ENCODE measurements around the gene HNRNPU. TPM values are rescaled to one million over a fixed set of nuclear protein-coding genes. Genes with fewer than 3 reads are reported as not detected.

HNRNPU gene
- total RNA-seq, 1 donor from 2014 or later = 342 TPM

DNA sequence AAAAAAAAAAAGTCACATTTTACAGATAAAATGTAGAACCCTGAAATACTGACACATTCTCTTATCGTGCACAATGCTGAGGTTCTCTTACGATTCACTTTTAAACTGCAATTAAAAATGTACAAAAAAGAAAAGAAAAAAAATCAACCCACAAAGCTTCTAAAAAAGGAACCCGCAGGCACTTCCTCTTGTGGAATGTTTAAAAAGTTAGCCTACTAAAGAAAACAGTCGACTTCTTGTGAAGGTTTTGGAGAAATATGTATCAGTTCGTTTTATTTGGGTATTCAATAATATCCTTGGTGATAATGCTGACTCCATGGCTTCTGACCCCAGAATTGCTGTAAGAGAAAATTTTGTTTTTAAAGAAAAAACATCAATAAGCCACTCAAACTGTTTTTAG, 10.2 kb downstream of the HNRNPU start:
- H3K9ac ChIP-seq (ENCODE audit: low read depth in 1 of 3, low read length in 3 of 3) = no peak overlapping the region
- H3K36me3 ChIP-seq (ENCODE audit: control insufficient read depth in 3 of 3, insufficient read depth in 3 of 3, low read length in 3 of 3) = peaks cover 28 to 85% (median 78%) of the 10 kb centered on the region in 3 donors
- no peaks in the 10 kb centered on the region for H3K27me3 ChIP-seq (ENCODE audit: control insufficient read depth in 3 of 3, insufficient read depth in 3 of 3, low read length in 3 of 3)
- no peaks in the 10 kb centered on the region for H3K9me3 ChIP-seq (ENCODE audit: control insufficient read depth in 3 of 3, low read length in 3 of 3)
- no peak overlapping the region for H3K4me3 ChIP-seq (ENCODE audit: low read length in 3 of 3)
- H3K4me1 ChIP-seq (ENCODE audit: control insufficient read depth in 3 of 3, insufficient read depth in 3 of 3, low read length in 3 of 3) = peaks cover 6 to 26% (median 17%) of the 10 kb centered on the region in 3 donors
- H3K27ac ChIP-seq (ENCODE audit: low read depth, low read length) = no peak overlapping the region

GRCh38 chr1:244852694-244853093, 11.6 kb downstream of the HNRNPU start:
- no peak overlapping the region for H3K27ac ChIP-seq (ENCODE audit: low read depth, low read length)
- H3K36me3 ChIP-seq (ENCODE audit: control insufficient read depth in 3 of 3, insufficient read depth in 3 of 3, low read length in 3 of 3) = peaks cover 20 to 75% (median 66%) of the 10 kb centered on the region in 3 donors
- H3K4me1 ChIP-seq (ENCODE audit: control insufficient read depth in 3 of 3, insufficient read depth in 3 of 3, low read length in 3 of 3) = peaks cover 0 to 12% (median 5%) of the 10 kb centered on the region in 3 donors

DNA sequence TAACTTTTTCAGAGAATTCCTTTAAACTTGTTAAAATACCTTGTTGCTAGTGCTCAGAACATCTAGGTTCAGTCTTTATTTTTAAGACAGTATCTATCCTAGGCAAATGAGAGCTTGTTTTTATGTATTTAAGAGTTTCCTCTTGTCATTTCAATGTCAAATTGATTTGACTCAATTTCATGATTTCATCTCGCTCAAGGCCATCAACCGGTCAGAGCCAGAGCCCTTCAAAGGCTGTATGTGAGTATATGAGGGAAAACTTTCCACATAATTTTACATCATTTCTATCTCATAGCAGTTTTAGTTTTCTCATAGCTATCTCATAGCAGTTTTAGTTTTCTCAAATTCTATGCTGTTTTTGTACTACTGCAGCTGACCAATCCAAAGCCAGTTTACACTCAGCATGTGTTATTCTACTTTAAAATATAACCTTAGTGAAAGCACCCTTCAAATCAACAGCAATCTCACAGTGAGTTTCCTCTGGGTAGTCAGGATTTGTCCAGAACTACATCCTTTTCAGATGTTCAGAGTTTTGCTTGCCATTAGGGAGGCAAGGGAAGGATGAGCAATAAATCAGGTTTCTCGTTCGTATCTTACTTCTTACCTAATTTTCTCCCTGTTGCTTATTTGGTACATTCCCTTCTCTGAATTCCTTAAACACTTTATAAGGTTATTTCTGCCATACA, 12.7 kb downstream of the HNRNPU start:
- Histone ChIP-seq H3K9ac (ENCODE audit: low read depth in 1 of 3, low read length in 3 of 3) (no peak overlapping the region), H3K4me1 (ENCODE audit: control insufficient read depth in 3 of 3, insufficient read depth in 3 of 3, low read length in 3 of 3) (peaks cover 0 to 8% (median 3%) of the 10 kb centered on the region in 3 donors), H3K9me3 (ENCODE audit: control insufficient read depth in 3 of 3, low read length in 3 of 3) (no peaks in the 10 kb centered on the region), H3K4me3 (ENCODE audit: low read length in 3 of 3) (no peak overlapping the region), H3K27me3 (ENCODE audit: control insufficient read depth in 3 of 3, insufficient read depth in 3 of 3, low read length in 3 of 3) (no peaks in the 10 kb centered on the region), H3K36me3 (ENCODE audit: control insufficient read depth in 3 of 3, insufficient read depth in 3 of 3, low read length in 3 of 3) (peaks cover 15 to 69% (median 63%) of the 10 kb centered on the region in 3 donors), H3K27ac (ENCODE audit: low read depth, low read length) (no peak overlapping the region)

More at GRCh38 chr1:244852694-244853093, 11.6 kb downstream of the HNRNPU start:
- Histone ChIP-seq H3K9ac (ENCODE audit: low read depth in 1 of 3, low read length in 3 of 3) (no peak overlapping the region), H3K27me3 (ENCODE audit: control insufficient read depth in 3 of 3, insufficient read depth in 3 of 3, low read length in 3 of 3) (no peaks in the 10 kb centered on the region), H3K4me3 (ENCODE audit: low read length in 3 of 3) (no peak overlapping the region), H3K9me3 (ENCODE audit: control insufficient read depth in 3 of 3, low read length in 3 of 3) (no peaks in the 10 kb centered on the region)

- H3K4me1 ChIP-seq (ENCODE audit: control insufficient read depth in 3 of 3, insufficient read depth in 3 of 3, low read length in 3 of 3) = peaks cover 0 to 8% (median 3%) of the 10 kb centered on the region in 3 donors
- no peaks in the 10 kb centered on the region for H3K9me3 ChIP-seq (ENCODE audit: control insufficient read depth in 3 of 3, low read length in 3 of 3)
- peaks cover 12 to 68% (median 62%) of the 10 kb centered on the region in 3 donors for H3K36me3 ChIP-seq (ENCODE audit: control insufficient read depth in 3 of 3, insufficient read depth in 3 of 3, low read length in 3 of 3)
- H3K27me3 ChIP-seq (ENCODE audit: control insufficient read depth in 3 of 3, insufficient read depth in 3 of 3, low read length in 3 of 3) = no peaks in the 10 kb centered on the region
- no peak overlapping the region for H3K9ac ChIP-seq (ENCODE audit: low read depth in 1 of 3, low read length in 3 of 3)
- no peak overlapping the region for H3K4me3 ChIP-seq (ENCODE audit: low read length in 3 of 3)
- H3K27ac ChIP-seq (ENCODE audit: low read depth, low read length) = no peak overlapping the region
These were observed 13.4 kb downstream of the HNRNPU start for GRCh38 chr1:244850896-244851295.

- no peak overlapping the region for H3K4me3 ChIP-seq (ENCODE audit: low read length in 3 of 3)
- peaks cover 0 to 5% (median under 1%) of the 10 kb centered on the region in 3 donors for H3K4me1 ChIP-seq (ENCODE audit: control insufficient read depth in 3 of 3, insufficient read depth in 3 of 3, low read length in 3 of 3)
- peaks cover 9 to 67% (median 62%) of the 10 kb centered on the region in 3 donors for H3K36me3 ChIP-seq (ENCODE audit: control insufficient read depth in 3 of 3, insufficient read depth in 3 of 3, low read length in 3 of 3)
- H3K9me3 ChIP-seq (ENCODE audit: control insufficient read depth in 3 of 3, low read length in 3 of 3) = no peaks in the 10 kb centered on the region
- no peak overlapping the region for H3K9ac ChIP-seq (ENCODE audit: low read depth in 1 of 3, low read length in 3 of 3)
- H3K27ac ChIP-seq (ENCODE audit: low read depth, low read length) = no peak overlapping the region
- no peaks in the 10 kb centered on the region for H3K27me3 ChIP-seq (ENCODE audit: control insufficient read depth in 3 of 3, insufficient read depth in 3 of 3, low read length in 3 of 3)
These were observed 14.1 kb downstream of the HNRNPU start for GRCh38 chr1:244850099-244850852.

DNA sequence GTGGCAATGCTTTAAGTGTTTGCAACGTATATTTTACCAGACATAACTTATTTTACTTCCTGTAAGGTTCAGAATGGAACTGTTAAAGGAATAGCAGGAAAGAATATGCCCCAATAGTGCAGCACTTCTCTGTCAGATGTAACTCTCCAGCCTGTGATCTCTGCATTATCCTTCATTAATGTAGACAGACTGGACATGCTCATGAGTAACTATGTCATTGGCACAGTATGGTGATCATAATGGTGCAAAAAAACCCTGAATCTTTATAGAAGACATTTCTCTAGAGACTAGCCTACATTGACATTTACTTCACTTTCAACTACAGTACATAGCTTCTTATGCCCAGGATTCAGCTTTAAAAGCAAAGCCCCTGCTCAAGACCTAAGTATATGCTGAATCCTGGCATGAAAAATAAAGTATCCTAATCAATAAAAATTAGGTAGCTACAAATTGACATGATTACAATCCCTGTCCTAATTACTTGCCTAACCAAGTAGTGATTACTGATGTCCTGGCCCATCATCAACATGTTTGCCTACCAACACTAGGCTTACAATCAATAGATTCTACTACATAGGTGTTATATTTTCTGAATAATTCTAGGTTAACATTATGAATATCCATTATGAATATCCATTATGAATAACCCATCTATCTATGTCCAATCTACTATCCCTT, 15.0 kb downstream of the HNRNPU start:
- Histone ChIP-seq H3K4me1 (ENCODE audit: control insufficient read depth in 3 of 3, insufficient read depth in 3 of 3, low read length in 3 of 3) (no peaks in the 10 kb centered on the region), H3K9ac (ENCODE audit: low read depth in 1 of 3, low read length in 3 of 3) (no peak overlapping the region), H3K27me3 (ENCODE audit: control insufficient read depth in 3 of 3, insufficient read depth in 3 of 3, low read length in 3 of 3) (no peaks in the 10 kb centered on the region), H3K9me3 (ENCODE audit: control insufficient read depth in 3 of 3, low read length in 3 of 3) (no peaks in the 10 kb centered on the region), H3K36me3 (ENCODE audit: control insufficient read depth in 3 of 3, insufficient read depth in 3 of 3, low read length in 3 of 3) (peaks cover 4 to 68% (median 62%) of the 10 kb centered on the region in 3 donors), H3K27ac (ENCODE audit: low read depth, low read length) (no peak overlapping the region), H3K4me3 (ENCODE audit: low read length in 3 of 3) (no peak overlapping the region)

DNA sequence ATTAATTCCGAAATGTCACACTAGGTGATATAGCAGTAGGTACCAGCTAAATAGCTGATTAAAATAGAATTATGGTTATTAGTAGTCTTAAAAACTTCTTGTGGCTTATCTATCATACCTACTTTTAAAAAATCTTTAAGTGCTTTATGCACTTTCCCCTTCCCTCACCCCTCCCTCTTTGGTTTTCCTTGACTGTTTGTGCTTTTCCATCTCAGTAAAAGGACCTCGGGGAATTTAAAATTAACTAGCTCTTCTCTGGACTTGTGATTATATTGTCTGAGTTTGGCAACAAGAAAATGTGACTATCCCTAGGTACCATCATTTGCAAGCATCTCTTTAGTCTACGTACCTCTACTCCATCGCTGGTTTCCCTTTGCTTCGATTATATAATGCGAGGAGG, 17.7 kb downstream of the HNRNPU start:
- Histone ChIP-seq H3K9me3 (ENCODE audit: control insufficient read depth in 3 of 3, low read length in 3 of 3) (no peaks in the 10 kb centered on the region), H3K4me1 (ENCODE audit: control insufficient read depth in 3 of 3, insufficient read depth in 3 of 3, low read length in 3 of 3) (peaks cover 0 to 2% (median 2%) of the 10 kb centered on the region in 3 donors), H3K27ac (ENCODE audit: low read depth, low read length) (no peak overlapping the region), H3K27me3 (ENCODE audit: control insufficient read depth in 3 of 3, insufficient read depth in 3 of 3, low read length in 3 of 3) (no peaks in the 10 kb centered on the region), H3K4me3 (ENCODE audit: low read length in 3 of 3) (no peak overlapping the region), H3K36me3 (ENCODE audit: control insufficient read depth in 3 of 3, insufficient read depth in 3 of 3, low read length in 3 of 3) (peaks cover 12 to 69% (median 60%) of the 10 kb centered on the region in 3 donors), H3K9ac (ENCODE audit: low read depth in 1 of 3, low read length in 3 of 3) (no peak overlapping the region)

- Histone ChIP-seq H3K36me3 (ENCODE audit: control insufficient read depth in 3 of 3, insufficient read depth in 3 of 3, low read length in 3 of 3) (peaks cover 17 to 70% (median 58%) of the 10 kb centered on the region in 3 donors), H3K4me1 (ENCODE audit: control insufficient read depth in 3 of 3, insufficient read depth in 3 of 3, low read length in 3 of 3) (peaks cover 0 to 10% (median 8%) of the 10 kb centered on the region in 3 donors), H3K9ac (ENCODE audit: low read depth in 1 of 3, low read length in 3 of 3) (no peak overlapping the region)
These were observed 19.9 kb downstream of the HNRNPU start for GRCh38 chr1:244844155-244845121.

More at GRCh38 chr1:244844155-244845121, 19.9 kb downstream of the HNRNPU start:
- Histone ChIP-seq H3K9me3 (ENCODE audit: control insufficient read depth in 3 of 3, low read length in 3 of 3) (no peaks in the 10 kb centered on the region), H3K4me3 (ENCODE audit: low read length in 3 of 3) (no peak overlapping the region), H3K27ac (ENCODE audit: low read depth, low read length) (no peak overlapping the region), H3K27me3 (ENCODE audit: control insufficient read depth in 3 of 3, insufficient read depth in 3 of 3, low read length in 3 of 3) (no peaks in the 10 kb centered on the region)
